Measurements from ENCODE around the gene SLC15A2.

- TF ChIP-seq CTCF (IDR thresholded peaks at IDR 0.05): no peak
- TF ChIP-seq POLR2A (IDR thresholded peaks at IDR 0.05): no peak
These were observed 49.2 kb downstream of the SLC15A2 start for GRCh38 chr3:121943431-121943830.

Data from ovary (tissue), 3 donors.